ENCODE results near the gene USP17L13.
"Not testable (repeated sequence)": the region's sequence is repeated elsewhere in the genome, so short reads cannot be mapped to it uniquely, and the experiment has no call there.

USP17L13 gene

GRCh38 chr4:9271719-9272118 lies 47.0 kb downstream of the USP17L13 start:
- not testable (repeated sequence) for H3K36me3 Mint-ChIP-seq (ENCODE audit: low read depth); H3K9me3 Mint-ChIP-seq; H3K27ac Mint-ChIP-seq; H3K27me3 Mint-ChIP-seq; H3K4me3 Mint-ChIP-seq; H3K4me1 Mint-ChIP-seq (ENCODE audit: low read depth)

Measured in stimulated activated naive CD8-positive, alpha-beta T cell treated with anti-CD3 and anti-CD28 coated beads, Interleukin-15, Interleukin-2, amounts not matched to agents 100 ng/mL and 50 ng/mL, for 24 hours (primary cell).